ENCODE measurements around the gene AURKA.
A peak's percentile ranks its signal among the peaks of the same experiment; 100 is the strongest.
"Not testable (repeated sequence)": the region's sequence is repeated elsewhere in the genome, so short reads cannot be mapped to it uniquely, and the experiment has no call there.

Gene AURKA

GRCh38 chr20:56411287-56411686, 19.3 kb upstream of the AURKA start:
- not testable (repeated sequence) for H3K4me3 ChIP-seq (ENCODE audit: low read length)

GRCh38 chr20:56409956-56410355, 17.9 kb upstream of the AURKA start:
- H3K4me1 ChIP-seq (ENCODE audit: insufficient read depth, low read length): no peaks in the 10 kb centered on the region
- no peak overlapping the region for H3K9ac ChIP-seq (ENCODE audit: low read depth, low read length)
- no peak overlapping the region for H3K4me3 ChIP-seq (ENCODE audit: low read length)
- H3K9me3 ChIP-seq (ENCODE audit: insufficient read depth, low read depth, low read length): no peaks in the 10 kb centered on the region
- WGBS: 91% methylated on average over 1 of the region's 1 CpG
- no peaks in the 10 kb centered on the region for H3K27me3 ChIP-seq (ENCODE audit: insufficient read depth, low read length)
- H3K36me3 ChIP-seq (ENCODE audit: insufficient read depth, low read length): peaks cover 38% of the 10 kb centered on the region
- H3K27ac ChIP-seq (ENCODE audit: low read depth, low read length): no peak overlapping the region

More at GRCh38 chr20:56411287-56411686, 19.3 kb upstream of the AURKA start:
- peaks cover 25% of the 10 kb centered on the region for H3K36me3 ChIP-seq (ENCODE audit: insufficient read depth, low read length)
- not testable (repeated sequence) for H3K27me3 ChIP-seq (ENCODE audit: insufficient read depth, low read length); H3K9me3 ChIP-seq (ENCODE audit: insufficient read depth, low read depth, low read length); H3K27ac ChIP-seq (ENCODE audit: low read depth, low read length); H3K4me1 ChIP-seq (ENCODE audit: insufficient read depth, low read length); H3K9ac ChIP-seq (ENCODE audit: low read depth, low read length)
- 95% methylated on average over 7 of the region's 7 CpGs for WGBS

- Histone ChIP-seq H3K27me3 (ENCODE audit: insufficient read depth, low read length) (no peaks in the 10 kb centered on the region), H3K4me3 (ENCODE audit: low read length) (no peak overlapping the region), H3K4me1 (ENCODE audit: insufficient read depth, low read length) (no peaks in the 10 kb centered on the region), H3K9ac (ENCODE audit: low read depth, low read length) (no peak overlapping the region), H3K27ac (ENCODE audit: low read depth, low read length) (no peak overlapping the region), H3K36me3 (ENCODE audit: insufficient read depth, low read length) (peaks cover 42% of the 10 kb centered on the region), H3K9me3 (ENCODE audit: insufficient read depth, low read depth, low read length) (no peaks in the 10 kb centered on the region)
- 90% methylated on average over 5 of the region's 5 CpGs for WGBS
Measured at GRCh38 chr20:56409521-56409920, 17.5 kb upstream of the AURKA start.

- 94% methylated on average over 3 of the region's 3 CpGs for WGBS
- peaks cover 67% of the 10 kb centered on the region for H3K36me3 ChIP-seq (ENCODE audit: insufficient read depth, low read length)
Measured at GRCh38 chr20:56406910-56407309, 14.9 kb upstream of the AURKA start.

GRCh38 chr20:56405356-56405755, 13.3 kb upstream of the AURKA start:
- not testable (repeated sequence) for H3K27me3 ChIP-seq (ENCODE audit: insufficient read depth, low read length); H3K9me3 ChIP-seq (ENCODE audit: insufficient read depth, low read depth, low read length); H3K4me3 ChIP-seq (ENCODE audit: low read length); H3K27ac ChIP-seq (ENCODE audit: low read depth, low read length); H3K9ac ChIP-seq (ENCODE audit: low read depth, low read length); H3K4me1 ChIP-seq (ENCODE audit: insufficient read depth, low read length)
- WGBS: 96% methylated on average over 12 of the region's 12 CpGs
- H3K36me3 ChIP-seq (ENCODE audit: insufficient read depth, low read length): peaks cover 81% of the 10 kb centered on the region

More at GRCh38 chr20:56406910-56407309, 14.9 kb upstream of the AURKA start:
- Histone ChIP-seq H3K9me3 (ENCODE audit: insufficient read depth, low read depth, low read length) (no peaks in the 10 kb centered on the region), H3K27ac (ENCODE audit: low read depth, low read length) (no peak overlapping the region), H3K9ac (ENCODE audit: low read depth, low read length) (no peak overlapping the region), H3K4me3 (ENCODE audit: low read length) (no peak overlapping the region), H3K4me1 (ENCODE audit: insufficient read depth, low read length) (no peaks in the 10 kb centered on the region), H3K27me3 (ENCODE audit: insufficient read depth, low read length) (no peaks in the 10 kb centered on the region)

- Histone ChIP-seq H3K9ac (ENCODE audit: low read depth, low read length) (no peak overlapping the region), H3K4me1 (ENCODE audit: insufficient read depth, low read length) (no peaks in the 10 kb centered on the region), H3K27ac (ENCODE audit: low read depth, low read length) (no peak overlapping the region), H3K27me3 (ENCODE audit: insufficient read depth, low read length) (no peaks in the 10 kb centered on the region), H3K36me3 (ENCODE audit: insufficient read depth, low read length) (peaks cover 92% of the 10 kb centered on the region), H3K4me3 (ENCODE audit: low read length) (no peak overlapping the region), H3K9me3 (ENCODE audit: insufficient read depth, low read depth, low read length) (no peaks in the 10 kb centered on the region)
- 97% methylated on average over 25 of the region's 26 CpGs for WGBS
Measured at GRCh38 chr20:56403465-56403864, 11.4 kb upstream of the AURKA start.

- Histone ChIP-seq H3K4me1 (ENCODE audit: insufficient read depth, low read length) (no peaks in the 10 kb centered on the region), H3K27ac (ENCODE audit: low read depth, low read length) (no peak overlapping the region), H3K9me3 (ENCODE audit: insufficient read depth, low read depth, low read length) (no peaks in the 10 kb centered on the region), H3K4me3 (ENCODE audit: low read length) (no peak overlapping the region), H3K9ac (ENCODE audit: low read depth, low read length) (no peak overlapping the region), H3K36me3 (ENCODE audit: insufficient read depth, low read length) (peaks cover 96% of the 10 kb centered on the region), H3K27me3 (ENCODE audit: insufficient read depth, low read length) (no peaks in the 10 kb centered on the region)
Measured at GRCh38 chr20:56400001-56400640, 8.1 kb upstream of the AURKA start.

GRCh38 chr20:56395166-56395565, 3.2 kb upstream of the AURKA start:
- Histone ChIP-seq H3K27me3 (ENCODE audit: insufficient read depth, low read length) (no peaks in the 10 kb centered on the region), H3K9me3 (ENCODE audit: insufficient read depth, low read depth, low read length) (no peaks in the 10 kb centered on the region), H3K4me3 (ENCODE audit: low read length) (no peak overlapping the region), H3K9ac (ENCODE audit: low read depth, low read length) (no peak overlapping the region), H3K4me1 (ENCODE audit: insufficient read depth, low read length) (peaks cover 13% of the 10 kb centered on the region), H3K36me3 (ENCODE audit: insufficient read depth, low read length) (peaks cover 69% of the 10 kb centered on the region), H3K27ac (ENCODE audit: low read depth, low read length) (no peak overlapping the region)
- 96% methylated on average over 4 of the region's 4 CpGs for WGBS

- Histone ChIP-seq H3K9ac (ENCODE audit: low read depth, low read length) (peak overlapping the region; percentile 94), H3K4me1 (ENCODE audit: insufficient read depth, low read length) (peaks cover 13% of the 10 kb centered on the region), H3K9me3 (ENCODE audit: insufficient read depth, low read depth, low read length) (no peaks in the 10 kb centered on the region), H3K27me3 (ENCODE audit: insufficient read depth, low read length) (no peaks in the 10 kb centered on the region), H3K36me3 (ENCODE audit: insufficient read depth, low read length) (peaks cover 69% of the 10 kb centered on the region), H3K27ac (ENCODE audit: low read depth, low read length) (no peak overlapping the region), H3K4me3 (ENCODE audit: low read length) (peak overlapping the region; percentile 88)
- WGBS: 73% methylated on average over 8 of the region's 8 CpGs
Measured at GRCh38 chr20:56393653-56394052, 1.6 kb upstream of the AURKA start.

- WGBS: 4% methylated on average over 16 of the region's 18 CpGs
- Histone ChIP-seq H3K27ac (ENCODE audit: low read depth, low read length) (peak overlapping the region; percentile 91), H3K9ac (ENCODE audit: low read depth, low read length) (peak overlapping the region; percentile 94), H3K9me3 (ENCODE audit: insufficient read depth, low read depth, low read length) (no peaks in the 10 kb centered on the region), H3K4me3 (ENCODE audit: low read length) (peak overlapping the region; percentile 88), H3K36me3 (ENCODE audit: insufficient read depth, low read length) (peaks cover 68% of the 10 kb centered on the region), H3K4me1 (ENCODE audit: insufficient read depth, low read length) (peaks cover 13% of the 10 kb centered on the region), H3K27me3 (ENCODE audit: insufficient read depth, low read length) (no peaks in the 10 kb centered on the region)
Measured at GRCh38 chr20:56392881-56393482, 967 bp upstream of the AURKA start.

GRCh38 chr20:56391596-56392131, 351 bp downstream of the AURKA start:
- H3K4me1 ChIP-seq (ENCODE audit: insufficient read depth, low read length): peaks cover 13% of the 10 kb centered on the region
- no peaks in the 10 kb centered on the region for H3K9me3 ChIP-seq (ENCODE audit: insufficient read depth, low read depth, low read length)
- peaks cover 67% of the 10 kb centered on the region for H3K36me3 ChIP-seq (ENCODE audit: insufficient read depth, low read length)
- H3K27ac ChIP-seq (ENCODE audit: low read depth, low read length): peak overlapping the region; percentile 91
- peak overlapping the region; percentile 85 for H3K9ac ChIP-seq (ENCODE audit: low read depth, low read length)
- peak overlapping the region; percentile 88 for H3K4me3 ChIP-seq (ENCODE audit: low read length)
- under 1% methylated on average over 29 of the region's 29 CpGs for WGBS
- no peaks in the 10 kb centered on the region for H3K27me3 ChIP-seq (ENCODE audit: insufficient read depth, low read length)
